Neuronal stem cell (in vitro differentiated cells): Measurements from ENCODE around the gene CS.

ENCODE experiments used
- DNase-seq: peaks from one replicate; pipeline ENCODE4 v3.0.0-alpha.2; 2013; ENCODE audit warnings: low spot score
- H2AFZ ChIP-seq: one replicate; pipeline ENCODE4 v1.6.1; 2013; ENCODE audit warnings: mild to moderate bottlenecking, low read length, inconsistent platforms
- H2AK5ac ChIP-seq: 2 replicates; pipeline ENCODE4 v1.6.1; 2013; ENCODE audit warnings: low read depth, mild to moderate bottlenecking, inconsistent platforms, low read length, moderate library complexity, mixed read lengths
- H2BK120ac ChIP-seq: 2 replicates; pipeline ENCODE4 v1.6.1; 2013; ENCODE audit warnings: low read depth, mild to moderate bottlenecking, inconsistent platforms, low read length, moderate library complexity, mixed read lengths
- H2BK12ac ChIP-seq: one replicate; pipeline ENCODE4 v1.6.1; 2013; ENCODE audit warnings: low read length, inconsistent platforms
- H2BK15ac ChIP-seq: 2 replicates; pipeline ENCODE4 v1.6.1; 2013; ENCODE audit warnings: mild to moderate bottlenecking, low read length, inconsistent platforms, mixed read lengths
- H2BK5ac ChIP-seq: one replicate; pipeline ENCODE4 v1.6.1; 2013; ENCODE audit warnings: inconsistent platforms, mild to moderate bottlenecking, low read length, moderate library complexity
- H3K14ac ChIP-seq: one replicate; pipeline ENCODE4 v1.6.1; 2013; ENCODE audit warnings: low read length, inconsistent platforms
- H3K18ac ChIP-seq: 2 replicates; pipeline ENCODE4 v1.6.1; 2013; ENCODE audit warnings: low read length, inconsistent platforms
- H3K23ac ChIP-seq: 2 replicates; pipeline ENCODE4 v1.6.1; 2013; ENCODE audit warnings: low read depth, mild to moderate bottlenecking, mixed read lengths, low read length, inconsistent platforms; ENCODE audit not compliant: poor library complexity
- H3K27ac ChIP-seq: replicated peaks from 3 replicates; pipeline ENCODE4 v1.5.1; 2013; ENCODE audit warnings: low read length, inconsistent platforms
- H3K27me3 ChIP-seq, 3 experiments: 2 replicates each; pipeline ENCODE4 v1.6.1; 2013; ENCODE audit warnings: low read length in 3 of 3, mild to moderate bottlenecking in 2 of 3, inconsistent platforms in 1 of 3, low read depth in 1 of 3, mixed read lengths in 1 of 3, moderate library complexity in 1 of 3; ENCODE audit not compliant: control insufficient read depth in 3 of 3, insufficient read depth in 3 of 3
- H3K36me3 ChIP-seq, 2 donors: replicated peaks in 1 of 2; 2 replicates each; pipeline ENCODE4 v1.6.1; 2013; ENCODE audit warnings: low read length in 2 of 2; ENCODE audit not compliant: control insufficient read depth in 2 of 2, insufficient read depth in 2 of 2
- H3K4ac ChIP-seq: 2 replicates; pipeline ENCODE4 v1.6.1; 2013; ENCODE audit warnings: inconsistent platforms, mild to moderate bottlenecking, low read length, moderate library complexity
- H3K4me1 ChIP-seq, 2 donors: 1 replicate in 1 of 2; 2 replicates in 1 of 2; pipeline ENCODE4 v1.6.1; 2013; ENCODE audit warnings: low read length in 2 of 2, low read depth in 1 of 2; ENCODE audit not compliant: control insufficient read depth in 2 of 2, insufficient read depth in 1 of 2
- H3K4me2 ChIP-seq: one replicate; pipeline ENCODE4 v1.6.1; 2013; ENCODE audit warnings: mild to moderate bottlenecking, low read length, inconsistent platforms; ENCODE audit not compliant: insufficient read depth, poor library complexity, severe bottlenecking
- H3K4me3 ChIP-seq, 2 donors: 2 replicates each; pipeline ENCODE4 v1.5.1; 2013; ENCODE audit warnings: low read length in 2 of 2, mild to moderate bottlenecking in 2 of 2, inconsistent platforms in 1 of 2, moderate library complexity in 1 of 2
- H3K79me1 ChIP-seq: one replicate; pipeline ENCODE4 v1.6.1; 2013; ENCODE audit warnings: low read depth, mild to moderate bottlenecking, inconsistent platforms, low read length, moderate library complexity
- H3K9ac ChIP-seq: one replicate; pipeline ENCODE4 v1.6.1; 2013; ENCODE audit warnings: mild to moderate bottlenecking, low read depth, low read length, inconsistent platforms; ENCODE audit not compliant: poor library complexity
- H3K9me3 ChIP-seq, 2 donors: replicated peaks in 1 of 2; 2 replicates each; pipeline versions ENCODE3 to v1.6.1; 2013; ENCODE audit warnings: low read length in 2 of 2, mild to moderate bottlenecking in 2 of 2, inconsistent platforms in 1 of 2, low read depth in 1 of 2, mixed read lengths in 1 of 2, moderate library complexity in 1 of 2; ENCODE audit not compliant: control insufficient read depth in 2 of 2, insufficient read depth in 1 of 2
- H4K8ac ChIP-seq: one replicate; pipeline ENCODE4 v1.6.1; 2013; ENCODE audit warnings: low read depth, mild to moderate bottlenecking, inconsistent platforms, low read length, moderate library complexity
- H4K91ac ChIP-seq: one replicate; pipeline ENCODE4 v1.6.1; 2013; ENCODE audit warnings: low read length, low read depth, mild to moderate bottlenecking, inconsistent platforms; ENCODE audit not compliant: poor library complexity
- WGBS, 2 donors: extraction: QIAGEN DNeasy Blood & Tissue Kit; methylation state at CpG; one replicate each; pipeline ENCODE4 v1.1.7; 2013; ENCODE audit warnings: missing lambda C conversion rate in 2 of 2, mixed read lengths in 1 of 2; ENCODE audit not compliant: insufficient read length in 2 of 2, insufficient replicate concordance in 1 of 2; ENCODE audit errors: extremely low coverage in 2 of 2; 5-methylcytosine and 5-hydroxymethylcytosine counted together

CS gene

DNA sequence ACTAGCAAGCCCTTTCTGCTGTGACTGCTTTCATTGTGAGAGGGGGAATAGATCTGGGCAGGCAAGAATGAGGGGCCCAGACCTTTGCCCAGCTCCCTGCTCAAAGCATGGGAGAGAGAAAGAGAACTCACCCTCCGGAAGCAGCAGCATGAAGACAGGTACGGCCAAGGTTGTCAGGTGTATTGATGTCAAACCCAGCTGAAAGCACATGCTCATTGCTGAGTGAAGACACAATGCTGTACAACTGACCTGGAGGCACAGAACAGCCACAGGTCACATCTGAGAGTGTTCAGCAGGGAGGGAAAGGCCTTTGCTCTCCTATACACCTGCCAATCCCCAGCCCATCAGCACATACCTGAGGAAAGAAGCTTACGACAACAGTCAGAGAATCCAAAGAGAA, 47.5 kb downstream of the CS start:
- Histone ChIP-seq H3K27ac (no peak overlapping the region), H2BK120ac (no peak overlapping the region), H3K4me1 (peaks cover 8% of the 10 kb centered on the region in 2 donors), H4K91ac (no peak overlapping the region), H3K9me3 (no peaks in the 10 kb centered on the region), H4K8ac (no peak overlapping the region), H3K9ac (no peak overlapping the region), H3K27me3 (no peaks in the 10 kb centered on the region), H3K79me1 (peaks cover 8% of the 10 kb centered on the region), H2BK5ac (no peak overlapping the region), H2BK15ac (no peak overlapping the region), H2BK12ac (no peak overlapping the region), H3K4me3 (no peak overlapping the region), H3K36me3 (peaks cover 61 to 95% of the 10 kb centered on the region in 2 donors), H2AK5ac (no peak overlapping the region), H3K23ac (no peak overlapping the region), H2AFZ (no peak overlapping the region), H3K18ac (no peak overlapping the region), H3K14ac (no peak overlapping the region), H3K4me2 (no peak overlapping the region), H3K4ac (no peak overlapping the region)
- DNase-seq: no peak
- WGBS, 2 donors: no CpG with 5 or more reads among the region's 3 CpGs

DNA sequence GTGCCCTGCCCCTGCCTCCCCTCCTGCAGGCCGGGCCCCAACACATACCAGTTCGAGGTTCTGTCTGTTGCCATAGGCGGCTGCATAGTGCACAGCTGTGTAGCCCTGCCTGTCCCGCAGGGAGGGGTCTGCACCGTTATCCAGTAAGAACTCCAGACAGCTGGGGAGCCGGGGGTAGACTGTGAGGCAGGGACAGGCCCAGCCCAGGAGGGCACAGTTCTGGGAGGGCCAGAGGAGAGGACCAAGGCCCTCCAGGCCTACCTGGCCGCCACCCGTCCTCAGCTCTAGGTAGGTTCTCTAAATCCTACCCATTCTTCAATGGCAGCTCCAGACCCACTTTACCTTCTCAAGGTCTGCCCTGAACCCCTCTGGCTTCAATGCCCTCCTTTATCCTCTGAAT, 51.4 kb downstream of the CS start:
- Histone ChIP-seq H2AK5ac (no peak overlapping the region), H4K91ac (no peak overlapping the region), H2AFZ (no peak overlapping the region), H4K8ac (no peak overlapping the region), H3K27ac (no peak overlapping the region), H3K79me1 (no peaks in the 10 kb centered on the region), H2BK5ac (no peak overlapping the region), H3K18ac (no peak overlapping the region), H3K14ac (no peak overlapping the region), H3K4me1 (no peaks in the 10 kb centered on the region), H3K36me3 (peaks cover 67 to 97% of the 10 kb centered on the region in 2 donors), H3K4ac (no peak overlapping the region), H3K9me3 (peaks cover 0 to 2% of the 10 kb centered on the region in 2 donors), H3K4me2 (no peak overlapping the region), H2BK120ac (no peak overlapping the region), H3K4me3 (no peak overlapping the region), H3K23ac (no peak overlapping the region), H3K27me3 (no peaks in the 10 kb centered on the region), H2BK15ac (no peak overlapping the region), H2BK12ac (no peak overlapping the region), H3K9ac (no peak overlapping the region)
- WGBS, 2 donors: no CpG with 5 or more reads among the region's 8 CpGs
- no peak for DNase-seq

- no peak overlapping the region for H3K14ac ChIP-seq
- H4K91ac ChIP-seq: no peak overlapping the region
- no peak overlapping the region for H3K27ac ChIP-seq
- peaks cover 0 to 2% of the 10 kb centered on the region in 2 donors for H3K9me3 ChIP-seq
- H3K4me1 ChIP-seq: no peaks in the 10 kb centered on the region
- H2BK5ac ChIP-seq: no peak overlapping the region
- H3K18ac ChIP-seq: no peak overlapping the region
- H3K4me2 ChIP-seq: no peak overlapping the region
- no peaks in the 10 kb centered on the region for H3K79me1 ChIP-seq
- no peak overlapping the region for H3K4ac ChIP-seq
- WGBS, 2 donors: no CpG with 5 or more reads among the region's 16 CpGs
- H3K27me3 ChIP-seq: no peaks in the 10 kb centered on the region
- H2BK120ac ChIP-seq: no peak overlapping the region
- peak overlapping the region; percentile 74 for H3K9ac ChIP-seq
- peak overlapping the region in 1 of 2 donors; percentile 32 for H3K4me3 ChIP-seq
- H4K8ac ChIP-seq: peak overlapping the region; percentile 17
- DNase-seq: no peak
- no peak overlapping the region for H2AK5ac ChIP-seq
- no peak overlapping the region for H2AFZ ChIP-seq
- H2BK15ac ChIP-seq: no peak overlapping the region
- no peak overlapping the region for H2BK12ac ChIP-seq
- peaks cover 67 to 97% of the 10 kb centered on the region in 2 donors for H3K36me3 ChIP-seq
- H3K23ac ChIP-seq: peak overlapping the region; percentile 32
Observed at GRCh38 chr12:56247923-56248322, 52.2 kb downstream of the CS start.

DNA sequence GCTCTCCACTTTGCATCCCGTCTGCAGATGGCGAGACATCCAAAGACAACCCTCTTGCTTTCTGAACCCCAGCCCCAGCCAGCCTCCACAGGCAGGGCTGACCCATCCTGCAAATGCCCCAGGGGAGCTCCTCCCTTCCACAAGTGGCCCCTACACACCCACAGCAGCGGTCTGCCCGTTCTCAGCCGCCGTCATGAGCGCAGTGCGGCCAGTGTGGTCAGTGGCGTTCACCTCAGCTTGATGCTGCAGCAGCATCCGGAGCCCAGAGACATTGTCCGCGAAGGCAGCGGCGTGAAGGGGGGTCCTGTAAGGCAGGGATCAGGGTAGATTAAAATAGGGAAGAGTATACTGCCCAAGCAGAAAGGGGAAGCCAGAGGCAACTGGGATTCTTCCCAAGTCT, 55.6 kb downstream of the CS start:
- Histone ChIP-seq H3K9me3 (peaks cover 5 to 7% of the 10 kb centered on the region in 2 donors), H2AFZ (no peak overlapping the region), H3K4me3 (peak overlapping the region in 1 of 2 donors; percentile 38), H3K4me2 (no peak overlapping the region), H2BK120ac (no peak overlapping the region), H3K79me1 (peaks cover 4% of the 10 kb centered on the region), H2BK12ac (no peak overlapping the region), H3K4me1 (no peaks in the 10 kb centered on the region), H3K23ac (no peak overlapping the region), H3K27me3 (no peaks in the 10 kb centered on the region), H3K14ac (no peak overlapping the region), H3K9ac (no peak overlapping the region), H3K18ac (no peak overlapping the region), H3K4ac (no peak overlapping the region), H3K36me3 (peaks cover 76 to 97% of the 10 kb centered on the region in 2 donors), H2AK5ac (no peak overlapping the region), H4K8ac (no peak overlapping the region), H3K27ac (no peak overlapping the region), H4K91ac (no peak overlapping the region), H2BK5ac (no peak overlapping the region), H2BK15ac (no peak overlapping the region)
- DNase-seq: no peak
- WGBS, 2 donors: no CpG with 5 or more reads among the region's 14 CpGs
